Stomach (tissue), 9 donors: ENCODE data around the gene RSPO3. TPM values are rescaled to one million over a fixed set of nuclear protein-coding genes. Genes with fewer than 3 reads are reported as not detected.

Source experiments
- DNase-seq, 2 donors: peaks; one replicate each; pipeline versions ENCODE4 v3.0.0 to v3.0.0-alpha.2; 2013 to 2019
- H3K27ac ChIP-seq, 5 donors: fragments of 200-600 bp in 4 of 5; sonication (generic) in 4 of 5; one replicate each; pipeline ENCODE4 v1.5.1; 2013 to 2019; ENCODE audit warnings: mild to moderate bottlenecking in 1 of 5, moderate library complexity in 1 of 5
- H3K27me3 ChIP-seq, 3 donors: fragments of 200-600 bp; sonication (generic); one replicate each; pipeline ENCODE4 v1.5.1; 2017 to 2019; ENCODE audit warnings: mixed run types in 1 of 3
- H3K36me3 ChIP-seq, 4 donors: fragments of 200-600 bp; sonication (generic); 1 replicate in 3 of 4; 2 replicates in 1 of 4; pipeline ENCODE4 v1.5.1; 2016 to 2019
- H3K4me1 ChIP-seq, 4 donors: fragments of 200-600 bp; sonication (generic); one replicate each; pipeline ENCODE4 v1.5.1; 2016 to 2019
- H3K4me3 ChIP-seq, 4 donors: fragments of 200-600 bp; sonication (generic) in 3 of 4; one replicate each; pipeline ENCODE4 v1.5.1; 2016 to 2019; ENCODE audit warnings: mild to moderate bottlenecking in 1 of 4
- H3K9me3 ChIP-seq, 4 donors: fragments of 200-600 bp; sonication (generic); one replicate each; pipeline ENCODE4 v1.5.1; 2016 to 2019
- EP300 ChIP-seq: sonication (generic); formaldehyde crosslinking; IDR thresholded peaks from one replicate; pipeline ENCODE4 v1.6.1; 2017; ENCODE audit warnings: antibody characterized with exemption
- POLR2A ChIP-seq, 4 donors: fragments of 450-650 bp; IDR thresholded peaks; one replicate each; pipeline ENCODE4 v1.6.1; 2016; ENCODE audit warnings: antibody characterized with exemption in 4 of 4, control low read depth in 2 of 4, mild to moderate bottlenecking in 1 of 4, moderate library complexity in 1 of 4
- POLR2AphosphoS5 ChIP-seq, 3 donors: sonication (generic); formaldehyde crosslinking; IDR thresholded peaks; one replicate each; pipeline ENCODE4 v1.6.1; 2016; ENCODE audit warnings: antibody characterized with exemption in 3 of 3
- WGBS, 5 donors: extraction: QIAGEN DNeasy Blood & Tissue Kit in 3 of 5; methylation state at CpG; one replicate each; pipeline versions ENCODE4 v1.1.5 to v1.1.7; 2013 to 2018; 5-methylcytosine and 5-hydroxymethylcytosine counted together
- intact Hi-C: fragments of 100-400 bp; cut with DNase I; formaldehyde crosslinking; loops from one replicate; pipeline ENCODE4 v1.15.1; 2023; ENCODE audit warnings: low total_unique reads
- polyA plus RNA-seq, 3 donors: library from polyadenylated mRNA; stranded (reverse); fragments of 200-250 nt; gene quantifications; one replicate each; pipeline ENCODE4 v1.2.3, GENCODE V29; 2013
- total RNA-seq, 5 donors: library from RNA; depleted of rRNA; stranded (reverse); fragments of >200 nt; gene quantifications; one replicate each; pipeline versions ENCODE4 v1.1.0 to v1.2.3, GENCODE V29; 2014 to 2016
- TF ChIP-seq, protein P1 (sequence below), 7 experiments: fragments of 450-650 bp in 4 of 7; fragments of 200-600 bp in 3 of 7; sonication (generic) in 3 of 7; IDR thresholded peaks; one replicate each; pipeline ENCODE4 v1.5.1; 2016 to 2019; ENCODE audit warnings: antibody characterized with exemption in 7 of 7, control low read depth in 2 of 7, mild to moderate bottlenecking in 1 of 7
- donor health status: healthy with polysubstance abuse.
- donor health status: Bipolar disorder and iron deficiency.
- donor health status: healthy.

Gene RSPO3
- total and polyA plus RNA-seq, 8 donors = 2.0 to 59.5 (median 7.6) TPM

DNA sequence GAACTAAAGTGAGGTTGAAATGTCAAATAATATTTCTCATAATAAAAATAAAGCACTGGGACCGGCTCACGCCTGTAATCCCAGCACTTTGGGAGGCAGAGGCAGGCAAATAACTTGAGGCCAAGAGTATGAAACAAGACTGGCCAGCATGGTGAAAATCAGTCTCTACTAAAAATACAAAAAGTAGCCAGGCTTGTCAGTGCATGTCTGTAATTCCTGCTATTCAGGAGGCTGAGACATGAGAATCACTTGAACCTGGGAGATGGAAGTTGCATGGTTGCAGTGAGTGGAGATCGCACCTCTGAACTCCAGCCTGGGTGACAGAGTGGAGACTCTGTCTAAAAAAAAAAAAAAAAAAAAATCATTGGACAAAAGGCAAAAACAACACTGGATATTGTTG is 38.4 kb upstream of the RSPO3 start:
- H3K4me1 ChIP-seq = no peaks in the 10 kb centered on the region
- TF ChIP-seq, protein P1, sequence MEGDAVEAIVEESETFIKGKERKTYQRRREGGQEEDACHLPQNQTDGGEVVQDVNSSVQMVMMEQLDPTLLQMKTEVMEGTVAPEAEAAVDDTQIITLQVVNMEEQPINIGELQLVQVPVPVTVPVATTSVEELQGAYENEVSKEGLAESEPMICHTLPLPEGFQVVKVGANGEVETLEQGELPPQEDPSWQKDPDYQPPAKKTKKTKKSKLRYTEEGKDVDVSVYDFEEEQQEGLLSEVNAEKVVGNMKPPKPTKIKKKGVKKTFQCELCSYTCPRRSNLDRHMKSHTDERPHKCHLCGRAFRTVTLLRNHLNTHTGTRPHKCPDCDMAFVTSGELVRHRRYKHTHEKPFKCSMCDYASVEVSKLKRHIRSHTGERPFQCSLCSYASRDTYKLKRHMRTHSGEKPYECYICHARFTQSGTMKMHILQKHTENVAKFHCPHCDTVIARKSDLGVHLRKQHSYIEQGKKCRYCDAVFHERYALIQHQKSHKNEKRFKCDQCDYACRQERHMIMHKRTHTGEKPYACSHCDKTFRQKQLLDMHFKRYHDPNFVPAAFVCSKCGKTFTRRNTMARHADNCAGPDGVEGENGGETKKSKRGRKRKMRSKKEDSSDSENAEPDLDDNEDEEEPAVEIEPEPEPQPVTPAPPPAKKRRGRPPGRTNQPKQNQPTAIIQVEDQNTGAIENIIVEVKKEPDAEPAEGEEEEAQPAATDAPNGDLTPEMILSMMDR (IDR thresholded peaks at IDR 0.05) = no peak
- TF ChIP-seq POLR2A (IDR thresholded peaks at IDR 0.05) = no peak
- H3K4me3 ChIP-seq = no peak overlapping the region
- intact Hi-C loops = no loop called here
- no peak overlapping the region for H3K27ac ChIP-seq
- no peaks in the 10 kb centered on the region for H3K36me3 ChIP-seq
- H3K27me3 ChIP-seq = no peaks in the 10 kb centered on the region
- no peak for DNase-seq
- no peaks in the 10 kb centered on the region for H3K9me3 ChIP-seq
- WGBS, 5 donors = 70 to 84% (median 76%) methylated on average over 3 of the region's 3 CpGs

DNA sequence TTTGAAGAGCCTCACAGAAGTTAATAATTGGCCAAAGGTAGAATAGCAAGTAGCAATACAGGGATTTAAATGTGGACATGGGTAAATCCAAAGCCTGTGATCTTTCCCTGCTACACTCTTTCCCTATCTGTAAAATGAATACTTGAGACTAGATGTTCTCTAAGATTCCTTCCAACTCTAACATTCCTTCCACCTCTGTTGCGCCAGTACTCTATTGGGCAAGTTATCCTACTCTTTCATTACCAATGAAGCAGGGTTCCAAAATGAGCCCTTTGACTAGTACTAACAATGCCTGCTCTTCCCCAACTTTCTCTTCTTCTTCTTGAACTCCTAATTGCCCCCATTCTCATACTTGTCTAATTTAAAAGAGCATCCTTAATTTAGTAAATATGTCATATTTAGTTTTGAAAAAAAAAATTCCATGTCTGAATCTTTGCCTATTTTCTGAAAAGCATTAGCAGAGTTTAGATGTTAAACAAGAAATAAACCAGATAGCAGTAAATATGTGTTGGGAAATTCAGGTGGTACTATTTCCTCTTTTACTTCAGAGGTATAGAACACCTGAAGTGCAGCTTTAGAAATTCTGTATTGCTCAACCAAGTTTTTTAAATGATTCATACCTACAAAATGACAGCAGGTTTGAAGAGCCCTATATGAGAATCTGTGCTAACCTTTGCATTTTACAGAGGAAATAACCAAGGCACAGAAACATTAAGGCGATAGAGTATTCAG is 35.1 kb upstream of the RSPO3 start:
- no peaks in the 10 kb centered on the region for H3K36me3 ChIP-seq
- no peak overlapping the region for H3K27ac ChIP-seq
- no peak for DNase-seq
- intact Hi-C loops = no loop called here
- WGBS, 5 donors = 74 to 87% (median 77%) methylated on average over 2 of the region's 2 CpGs
- H3K4me1 ChIP-seq = no peaks in the 10 kb centered on the region
- TF ChIP-seq, protein P1 (IDR thresholded peaks at IDR 0.05) = no peak
- no peak for TF ChIP-seq EP300
- no peak for TF ChIP-seq POLR2AphosphoS5 (IDR thresholded peaks at IDR 0.05)
- no peak for TF ChIP-seq POLR2A (IDR thresholded peaks at IDR 0.05)
- H3K9me3 ChIP-seq = no peaks in the 10 kb centered on the region
- H3K4me3 ChIP-seq = no peak overlapping the region
- H3K27me3 ChIP-seq = no peaks in the 10 kb centered on the region

DNA sequence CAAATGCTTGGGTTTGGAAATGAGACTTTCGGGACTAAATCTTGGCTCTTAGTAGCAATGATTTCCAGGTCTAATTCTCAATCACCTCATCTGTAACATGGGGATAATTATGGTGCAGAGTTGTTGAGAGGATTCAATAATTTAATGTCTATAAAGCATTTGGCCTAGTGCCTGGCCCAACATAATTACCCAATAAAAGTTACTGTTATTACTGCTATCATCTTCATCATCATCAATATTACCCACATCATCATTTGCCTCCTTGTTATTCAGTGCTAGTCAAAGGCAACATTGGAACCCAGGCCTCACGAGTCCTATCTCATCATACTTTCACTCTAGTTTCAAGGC is 34.5 kb upstream of the RSPO3 start:
- intact Hi-C loops = no loop called here
- H3K36me3 ChIP-seq = no peaks in the 10 kb centered on the region
- no peaks in the 10 kb centered on the region for H3K4me1 ChIP-seq
- no peak overlapping the region for H3K27ac ChIP-seq
- H3K9me3 ChIP-seq = no peaks in the 10 kb centered on the region
- H3K27me3 ChIP-seq = no peaks in the 10 kb centered on the region
- WGBS, 5 donors = 79 to 89% (median 84%) methylated on average over 2 of the region's 2 CpGs
- TF ChIP-seq, protein P1 (IDR thresholded peaks at IDR 0.05) = no peak
- TF ChIP-seq EP300 (no peak), POLR2A (IDR thresholded peaks at IDR 0.05) (no peak), POLR2AphosphoS5 (IDR thresholded peaks at IDR 0.05) (no peak)
- DNase-seq = no peak
- H3K4me3 ChIP-seq = no peak overlapping the region

DNA sequence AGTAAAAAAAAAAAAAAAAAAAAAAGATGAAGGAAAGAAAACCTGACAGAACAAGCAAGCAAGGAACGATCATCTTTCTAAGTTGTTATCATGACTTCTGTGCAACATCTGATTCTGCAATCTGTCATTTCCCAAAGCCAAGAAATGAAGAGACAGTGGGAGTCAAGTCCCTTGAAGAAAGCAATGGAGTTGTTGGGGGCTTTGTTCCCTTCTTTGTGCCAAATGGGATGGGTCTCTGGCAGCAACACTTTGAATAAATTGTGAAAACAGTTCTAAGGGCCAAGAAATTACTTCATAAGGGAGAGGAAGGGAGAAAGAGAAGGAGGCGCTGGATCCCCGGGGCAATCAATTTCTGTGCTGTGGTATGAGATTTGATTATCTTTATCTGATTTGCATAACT is 33.3 kb upstream of the RSPO3 start:
- intact Hi-C loops = no loop called here
- Histone ChIP-seq H3K4me3 (no peak overlapping the region), H3K36me3 (no peaks in the 10 kb centered on the region), H3K27me3 (no peaks in the 10 kb centered on the region), H3K4me1 (no peaks in the 10 kb centered on the region), H3K9me3 (no peaks in the 10 kb centered on the region), H3K27ac (no peak overlapping the region)
- no peak for TF ChIP-seq POLR2A (IDR thresholded peaks at IDR 0.05)
- no peak for TF ChIP-seq EP300
- TF ChIP-seq, protein P1 (IDR thresholded peaks at IDR 0.05) = no peak
- TF ChIP-seq POLR2AphosphoS5 (IDR thresholded peaks at IDR 0.05) = no peak
- DNase-seq = peak in 1 of 2 donors; percentile 66
- 65 to 82% (median 80%) methylated on average over 3 of the region's 3 CpGs for WGBS, 5 donors
